Fibroblast of skin of right biceps (primary cell): Measurements from ENCODE around the gene SDHB.
A peak's percentile ranks its signal among the peaks of the same experiment; 100 is the strongest.

ENCODE experiments used
- DNase-seq: peaks from one replicate; pipeline ENCODE4 v3.0.0-alpha.2; 2013

Gene SDHB

DNA sequence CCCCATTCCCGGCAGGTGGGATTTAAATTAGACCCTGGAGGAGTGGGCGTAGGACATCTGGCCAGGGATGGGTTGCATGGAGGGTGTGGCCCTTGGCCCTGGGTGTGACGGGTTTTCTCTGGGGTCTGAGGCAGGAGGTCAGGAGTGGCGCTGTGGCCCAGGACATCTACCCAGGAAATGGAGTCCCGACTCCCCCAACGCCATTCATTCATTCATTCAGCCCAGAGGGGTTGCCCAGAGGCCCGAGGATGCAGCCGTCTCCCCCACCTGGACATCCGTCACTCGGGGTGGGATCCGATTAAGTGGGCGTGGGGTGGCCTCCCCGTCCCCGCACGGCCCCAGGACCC lies 42.8 kb downstream of the SDHB start:
- no peak for DNase-seq

DNA sequence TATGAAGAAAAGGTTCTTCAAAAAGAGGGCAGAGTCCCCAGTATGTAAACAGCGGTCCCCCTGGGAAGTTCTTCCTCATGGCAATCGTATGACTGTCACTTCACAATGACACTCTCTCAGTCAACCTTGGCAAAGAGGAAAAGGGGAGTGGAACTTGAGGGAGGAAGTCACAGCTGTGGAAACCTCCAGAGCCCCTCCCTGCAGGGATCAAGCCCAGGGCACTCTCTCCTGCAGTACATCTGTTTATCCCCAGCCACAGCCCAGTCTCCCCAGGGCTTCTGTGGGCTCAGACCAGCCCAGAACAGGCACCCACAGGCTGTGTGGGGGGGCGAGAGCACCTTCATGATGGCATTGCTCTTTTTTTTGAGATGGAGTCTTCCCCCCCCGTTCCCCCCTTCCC lies 44.1 kb downstream of the SDHB start:
- no peak for DNase-seq

- no peak for DNase-seq
Observed at GRCh38 chr1:17008208-17008855, 45.5 kb downstream of the SDHB start.

- no peak for DNase-seq
Observed at GRCh38 chr1:17007121-17007520, 46.7 kb downstream of the SDHB start.

- DNase-seq = no peak
Observed at GRCh38 chr1:17005365-17005740, 48.5 kb downstream of the SDHB start.

- no peak for DNase-seq
Observed at GRCh38 chr1:17004466-17005364, 49.1 kb downstream of the SDHB start.

DNA sequence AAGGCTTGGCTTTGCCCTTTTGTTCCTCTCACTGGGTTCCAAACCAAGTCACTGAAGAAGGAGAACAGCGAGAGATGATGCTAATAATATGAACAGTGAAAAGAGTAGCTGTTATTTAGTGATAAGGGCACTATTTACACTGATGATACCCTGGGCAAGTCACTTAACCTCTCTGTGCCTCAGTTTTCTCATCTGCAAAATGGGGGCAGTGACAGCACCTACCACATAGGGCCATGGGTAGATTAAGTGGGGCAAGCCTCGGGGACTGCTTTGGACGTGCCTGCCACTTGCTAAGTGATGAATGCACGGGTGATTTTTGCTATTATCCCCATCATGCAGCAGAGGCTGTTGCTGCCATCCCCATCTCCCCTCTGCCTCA lies 51.3 kb downstream of the SDHB start:
- no peak for DNase-seq

DNA sequence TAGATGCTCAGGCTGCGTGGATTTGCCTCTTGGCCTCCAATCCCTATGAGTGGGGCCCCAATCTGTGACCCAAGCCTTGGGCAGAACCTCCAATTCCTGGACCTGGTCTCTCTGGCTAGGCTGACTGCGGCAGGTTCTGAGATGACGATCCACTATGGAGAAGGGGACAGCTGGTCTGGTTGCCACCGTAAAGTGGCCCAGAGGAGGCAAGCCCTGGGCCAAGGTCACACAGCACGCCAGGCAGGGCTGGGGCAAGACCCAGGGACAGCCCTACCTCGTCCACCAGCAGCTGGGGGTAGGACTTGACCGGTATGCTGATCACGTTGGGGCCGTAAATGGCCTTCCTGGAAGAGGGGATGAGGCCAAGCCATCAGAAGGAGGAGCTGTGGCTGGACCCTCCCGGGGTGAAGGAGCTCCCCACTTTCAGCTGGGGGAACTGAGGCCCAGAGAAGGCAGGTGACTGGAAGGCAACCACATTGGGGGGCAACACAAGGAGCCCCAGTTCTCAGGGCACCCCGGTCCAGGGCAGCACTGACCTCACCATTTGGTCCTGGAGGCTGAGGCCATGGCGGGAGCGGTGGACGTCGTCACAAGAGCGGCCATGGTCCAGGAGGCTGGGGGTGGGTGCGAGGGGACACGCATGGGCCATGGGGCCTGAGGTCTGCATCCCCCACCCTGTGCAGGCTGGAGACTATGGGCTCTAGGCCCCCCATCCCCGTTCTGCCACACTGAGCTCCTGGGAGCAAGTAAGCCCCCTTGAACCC lies 51.9 kb downstream of the SDHB start:
- no peak for DNase-seq

- DNase-seq = no peak
Observed at GRCh38 chr1:16999863-17000262, 54.0 kb downstream of the SDHB start.

DNA sequence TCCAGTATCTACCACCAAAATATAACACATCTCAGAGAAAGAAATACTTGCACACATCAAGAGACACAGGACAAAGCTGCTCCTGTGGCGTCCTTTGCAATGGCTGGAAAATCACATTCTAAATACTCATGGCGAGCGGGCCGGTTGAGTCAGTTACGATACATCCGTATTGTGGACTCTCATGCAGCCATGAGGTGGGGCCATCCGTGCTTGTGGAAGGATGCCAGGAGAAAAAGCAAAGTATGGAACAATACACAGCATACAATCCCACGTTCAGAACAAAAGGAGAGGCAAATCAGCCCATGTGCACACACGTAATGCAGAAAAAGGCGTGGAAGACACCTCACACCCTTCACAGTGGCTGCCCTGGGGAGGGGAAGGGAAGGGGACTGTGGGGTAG lies 55.2 kb downstream of the SDHB start:
- DNase-seq = no peak

DNA sequence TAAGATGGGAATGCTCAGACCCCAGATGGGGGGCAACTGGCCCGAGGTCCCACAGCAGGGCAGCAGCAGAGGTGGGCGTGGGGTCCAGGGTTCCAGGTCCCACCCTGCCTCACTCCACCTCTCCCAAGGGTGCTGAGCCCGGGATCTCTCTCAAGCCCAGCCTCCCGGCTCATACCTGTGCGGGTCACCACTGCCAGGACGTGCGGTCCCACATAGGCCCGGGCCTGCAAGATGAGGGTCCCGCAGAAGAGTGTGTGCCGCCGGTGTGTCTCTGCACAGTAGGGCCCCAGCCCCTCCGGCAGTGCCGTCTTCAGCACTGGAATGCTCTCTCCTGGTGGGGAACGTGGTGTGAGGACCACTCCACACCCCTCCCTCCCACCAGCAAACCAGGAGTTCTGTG lies 57.0 kb downstream of the SDHB start:
- no peak for DNase-seq

GRCh38 chr1:16993521-16994038 lies 60.3 kb downstream of the SDHB start:
- no peak for DNase-seq

- no peak for DNase-seq
Observed at GRCh38 chr1:16992675-16993074, 61.2 kb downstream of the SDHB start.

DNA sequence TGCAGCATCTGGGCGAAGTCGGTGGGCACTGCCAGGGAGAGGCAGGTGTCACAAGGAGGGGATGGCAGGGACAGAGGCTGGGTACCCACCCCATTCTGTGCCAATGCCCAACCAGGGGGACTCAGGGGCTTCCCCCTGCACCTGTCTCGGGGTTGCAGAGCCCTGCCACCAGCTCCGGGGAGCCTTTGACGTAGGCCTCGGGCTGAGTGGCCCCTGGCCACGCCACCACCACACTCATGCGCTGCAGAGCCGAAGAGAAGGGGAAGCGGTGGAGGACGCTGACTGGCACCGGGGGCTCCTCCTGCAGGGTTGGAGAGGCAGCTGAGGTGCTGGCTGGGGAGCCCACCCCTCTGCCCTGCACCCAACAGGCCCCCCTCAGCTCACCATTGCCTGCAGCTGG lies 61.7 kb downstream of the SDHB start:
- DNase-seq = no peak

- no peak for DNase-seq
Observed at GRCh38 chr1:16991571-16991970, 62.3 kb downstream of the SDHB start.

- no peak for DNase-seq
Observed at GRCh38 chr1:16989676-16990391, 64.0 kb downstream of the SDHB start.

- DNase-seq = no peak
Observed at GRCh38 chr1:16988210-16988609, 65.6 kb downstream of the SDHB start.

GRCh38 chr1:16986962-16987361 lies 66.9 kb downstream of the SDHB start:
- DNase-seq = no peak

DNA sequence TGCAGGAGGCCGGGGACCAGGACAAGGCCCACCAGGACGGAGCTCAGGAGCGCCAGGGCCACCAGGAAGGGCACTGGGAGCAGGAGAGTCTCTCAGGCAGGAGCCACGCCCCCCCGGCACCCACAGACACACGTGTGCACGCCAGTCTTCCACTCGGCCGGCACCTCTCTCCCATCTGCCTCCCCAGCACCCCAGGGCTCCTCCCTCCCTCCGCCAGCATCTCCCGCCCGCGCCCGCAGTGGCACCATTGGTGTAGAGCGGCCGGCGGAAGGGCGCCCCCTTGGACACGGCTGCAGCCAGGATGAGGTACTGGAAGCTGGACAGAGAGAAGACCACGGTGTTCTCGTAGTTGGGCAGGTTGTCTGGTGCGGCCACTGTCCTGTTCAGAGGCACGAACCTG lies 67.3 kb downstream of the SDHB start:
- DNase-seq = no peak

GRCh38 chr1:16986113-16986512 lies 67.7 kb downstream of the SDHB start:
- no peak for DNase-seq

DNA sequence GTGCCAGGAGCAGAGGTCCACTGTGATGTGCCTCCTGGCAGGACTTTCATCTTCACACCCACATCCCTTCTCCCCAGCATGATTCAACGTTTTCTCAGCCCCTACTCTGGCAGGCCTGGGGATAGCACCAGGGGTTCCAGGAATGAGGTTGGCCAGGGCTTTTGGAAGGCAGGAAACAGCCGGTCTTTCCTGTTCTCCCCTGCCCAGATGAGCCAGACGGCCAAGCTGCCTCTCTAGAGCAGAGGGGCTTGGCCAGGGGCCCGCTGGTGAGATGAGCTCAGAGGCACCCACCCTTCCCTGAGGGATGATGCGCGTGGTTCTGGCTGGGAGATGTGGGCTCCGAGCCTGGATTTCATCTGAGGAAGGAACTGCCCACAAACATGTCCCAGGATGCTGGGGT lies 69.1 kb downstream of the SDHB start:
- DNase-seq = peak; percentile 92

DNA sequence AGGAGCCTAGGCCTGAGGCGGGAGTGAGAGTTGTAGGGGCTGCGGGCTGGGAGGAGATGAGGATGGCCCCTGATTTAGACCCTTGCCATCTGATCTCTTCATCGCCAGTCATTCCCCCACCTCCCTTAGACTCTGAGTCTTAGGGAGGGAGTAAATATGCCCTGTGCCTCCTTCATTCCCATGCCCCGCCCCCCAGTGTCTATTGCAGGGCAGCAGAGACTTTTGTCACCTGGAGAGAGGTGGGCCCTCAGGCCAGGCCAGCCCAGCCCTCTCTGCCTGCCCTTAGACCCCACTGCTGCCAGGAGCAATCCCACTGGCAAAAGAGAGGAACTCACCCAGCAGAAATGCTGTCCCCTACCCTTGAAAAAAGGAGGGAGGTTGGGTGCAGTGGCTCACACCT lies 70.2 kb downstream of the SDHB start:
- no peak for DNase-seq

DNA sequence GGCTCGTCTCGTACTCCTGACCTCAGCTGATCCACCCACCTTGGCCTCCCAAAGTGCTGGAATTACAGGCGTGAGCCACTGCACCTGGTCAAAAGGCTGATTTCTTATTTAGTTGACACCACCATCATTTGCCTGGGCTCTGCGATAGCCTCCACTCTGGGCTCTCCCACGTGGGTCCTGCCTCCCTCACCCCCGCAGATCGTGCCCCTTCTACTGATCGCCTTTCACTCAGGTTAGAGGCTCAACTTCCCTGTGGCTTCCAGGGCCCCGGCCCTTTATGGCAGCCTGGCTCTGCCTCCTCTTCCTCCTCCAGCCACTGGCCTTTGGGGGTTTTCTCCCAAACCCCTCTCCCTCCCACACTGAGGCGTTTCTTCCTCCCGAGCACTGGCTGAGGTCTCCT lies 70.9 kb downstream of the SDHB start:
- no peak for DNase-seq
